SKM-1 treated with dmso at 0.1 percent for 144 hours (cell line): ENCODE data around the gene CXorf38.

ENCODE experiments used
- DNase-seq: peaks from one replicate; lab custom pipeline; 2025; ENCODE audit not compliant: unreplicated experiment; lab: John Stamatoyannopoulos, UW

Gene CXorf38, protein sequence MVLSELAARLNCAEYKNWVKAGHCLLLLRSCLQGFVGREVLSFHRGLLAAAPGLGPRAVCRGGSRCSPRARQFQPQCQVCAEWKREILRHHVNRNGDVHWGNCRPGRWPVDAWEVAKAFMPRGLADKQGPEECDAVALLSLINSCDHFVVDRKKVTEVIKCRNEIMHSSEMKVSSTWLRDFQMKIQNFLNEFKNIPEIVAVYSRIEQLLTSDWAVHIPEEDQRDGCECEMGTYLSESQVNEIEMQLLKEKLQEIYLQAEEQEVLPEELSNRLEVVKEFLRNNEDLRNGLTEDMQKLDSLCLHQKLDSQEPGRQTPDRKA

DNA sequence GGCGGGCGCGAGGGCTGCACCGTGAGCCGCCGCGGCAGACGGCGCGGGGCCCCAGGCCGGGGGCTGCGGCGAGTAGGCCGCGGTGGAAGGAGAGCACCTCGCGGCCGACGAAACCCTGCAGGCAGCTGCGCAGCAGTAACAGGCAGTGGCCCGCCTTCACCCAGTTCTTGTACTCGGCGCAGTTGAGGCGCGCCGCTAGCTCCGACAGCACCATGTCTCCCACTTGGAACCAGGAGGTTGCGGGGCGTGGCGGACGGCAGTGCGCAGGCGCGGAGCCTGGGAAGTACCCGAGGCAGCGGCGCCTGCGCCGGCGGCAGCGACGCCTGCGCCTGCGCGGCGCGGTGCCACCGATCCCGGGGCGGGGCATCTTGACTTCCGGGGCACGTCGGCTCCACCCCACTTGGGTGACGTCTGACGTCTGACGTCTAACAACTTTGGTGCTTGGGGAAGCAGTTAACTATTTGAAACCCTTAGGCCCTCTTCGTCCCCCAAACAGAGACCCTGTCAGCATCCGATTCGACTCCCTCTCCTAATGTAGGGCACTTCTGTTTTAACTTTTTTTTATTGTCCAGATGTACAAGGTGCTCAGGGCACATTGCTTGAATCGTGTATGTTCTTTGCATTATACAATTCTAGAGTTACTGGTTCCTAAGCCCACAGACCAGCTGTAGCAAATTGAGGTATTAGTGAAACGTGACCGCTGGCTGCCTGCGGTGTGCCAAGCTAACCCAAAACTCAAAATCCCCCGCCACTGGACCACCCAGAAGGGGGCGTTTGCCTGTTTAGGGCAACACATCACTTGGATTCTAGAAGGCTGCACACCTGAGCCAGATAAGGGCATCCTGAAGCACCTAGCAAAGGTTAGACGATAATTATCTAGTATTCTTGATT lies at the start of gene CXorf38:
Gene CXorf38, minus strand, starts transcription at position 255 of the 891 bp plus-strand sequence. Its CDS starts 41 bp downstream, at position 214.
- DNase-seq: peak; percentile 62

DNA sequence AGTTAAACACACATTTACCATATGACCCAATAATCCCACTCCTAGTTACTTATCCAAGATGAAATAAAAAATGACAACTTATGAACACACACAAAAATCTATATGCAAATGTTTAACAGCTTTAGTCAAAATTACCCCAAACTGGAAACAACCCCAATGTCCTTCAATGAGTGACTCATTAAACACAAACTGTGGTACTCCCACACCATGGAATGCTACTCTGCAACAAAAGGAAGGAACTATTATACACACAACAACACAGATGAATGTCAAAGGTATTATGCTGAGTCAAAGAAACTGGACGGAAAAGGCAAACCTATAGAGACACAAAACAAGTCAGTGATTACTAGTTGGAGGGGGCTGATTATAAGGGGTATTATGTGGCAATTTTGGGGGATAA lies 47.4 kb upstream of the CXorf38 start:
- DNase-seq: no peak

DNA sequence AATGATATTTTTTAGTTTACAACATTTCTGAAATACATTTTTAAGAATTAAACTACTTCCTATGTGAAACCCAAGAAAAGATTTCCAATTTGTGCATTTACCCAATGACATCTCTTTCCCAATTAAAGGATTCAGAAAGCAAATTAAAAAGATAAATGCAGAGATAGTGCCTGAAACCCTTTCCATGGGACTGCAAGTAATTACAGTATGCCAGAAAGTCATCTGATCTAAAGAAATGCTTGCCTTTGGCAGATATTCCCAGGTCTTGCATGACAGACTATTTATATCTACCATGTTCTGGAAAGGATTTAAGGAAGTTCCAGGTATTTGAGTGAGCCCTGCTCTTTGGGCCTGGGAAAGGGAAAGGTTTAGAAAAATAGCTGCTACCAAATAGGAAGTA lies 41.6 kb upstream of the CXorf38 start:
- no peak for DNase-seq

DNA sequence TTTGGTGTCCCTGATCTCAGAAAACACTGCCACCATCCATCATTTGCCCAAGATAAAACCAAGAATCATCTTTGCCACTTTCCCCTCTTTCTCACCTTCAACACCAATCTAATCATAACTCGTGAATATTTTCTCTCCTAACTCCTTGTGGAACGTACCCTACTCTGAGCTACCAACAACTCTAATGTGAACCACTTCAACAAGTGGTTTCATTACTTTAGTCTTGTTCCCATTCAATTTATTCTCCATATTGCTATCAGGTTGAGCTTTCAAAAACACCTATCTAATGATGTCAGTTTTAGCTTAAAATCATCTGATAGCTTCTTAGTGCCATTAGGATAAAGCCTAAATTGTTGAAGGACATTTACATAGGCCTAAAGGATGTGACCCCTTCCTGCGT lies 39.8 kb upstream of the CXorf38 start:
- DNase-seq: no peak

DNA sequence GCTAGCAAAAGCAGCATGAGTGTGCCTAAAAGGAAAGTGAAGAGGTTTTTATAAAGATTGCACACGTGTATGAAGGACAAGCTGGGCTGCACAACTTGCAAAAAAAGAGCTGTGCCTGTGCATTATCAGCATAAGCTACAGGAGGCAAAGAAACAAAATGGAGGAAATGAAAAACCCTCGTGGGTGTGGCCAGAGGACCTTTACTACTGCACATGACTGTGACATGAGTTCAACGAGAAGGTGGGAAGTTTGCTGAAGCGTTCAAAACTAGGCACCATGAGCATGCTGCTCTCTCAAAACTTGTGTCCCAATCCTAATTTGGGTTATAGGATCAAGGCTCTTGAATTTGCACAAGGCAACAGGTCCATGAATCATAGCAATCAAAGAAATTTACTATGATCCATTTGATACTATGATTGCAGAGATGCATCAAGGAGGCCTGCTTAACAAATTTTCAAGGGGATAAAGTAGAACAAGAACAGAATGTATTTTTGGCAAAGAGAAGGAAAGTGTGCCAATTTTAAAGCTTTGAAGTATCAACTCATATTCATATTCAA lies 38.1 kb upstream of the CXorf38 start:
- no peak for DNase-seq

DNA sequence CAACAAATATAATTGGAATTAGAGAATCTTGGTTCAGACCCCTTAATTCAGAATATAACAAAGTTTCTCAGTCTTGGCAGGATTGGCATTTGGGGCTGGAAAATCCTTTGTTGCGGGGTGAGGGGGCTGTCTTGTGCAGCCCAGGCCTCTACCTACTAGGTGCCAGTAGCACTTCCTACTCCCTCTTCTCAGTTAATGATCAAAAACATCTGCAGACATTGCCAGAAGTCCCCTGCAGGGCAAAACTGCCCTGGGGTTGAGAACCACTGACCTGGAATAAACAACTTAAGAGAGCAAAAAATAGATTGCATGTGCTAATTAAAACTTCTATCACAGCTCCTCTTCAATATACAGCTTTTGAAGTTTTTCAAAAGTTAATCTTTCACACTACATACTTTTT lies 36.7 kb upstream of the CXorf38 start:
- no peak for DNase-seq

DNA sequence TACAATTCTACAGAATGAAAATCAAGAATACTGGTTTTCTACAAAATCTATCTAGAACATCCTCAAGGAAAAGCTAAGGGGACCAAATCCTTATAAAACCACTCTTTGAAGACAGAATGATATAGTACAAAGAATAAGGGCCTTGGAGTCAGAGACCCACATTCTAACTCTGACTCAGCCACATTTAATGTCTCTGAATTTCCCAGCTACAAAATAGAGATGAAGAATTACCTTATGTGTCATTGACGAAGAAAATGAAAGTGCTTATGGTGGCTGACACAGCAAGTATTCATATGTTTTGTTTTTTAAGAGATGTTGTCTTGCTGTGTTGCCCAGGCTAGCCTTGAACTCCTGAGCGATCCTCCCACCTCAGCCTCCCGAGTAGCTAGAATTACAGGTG lies 35.9 kb upstream of the CXorf38 start:
- DNase-seq: no peak

DNA sequence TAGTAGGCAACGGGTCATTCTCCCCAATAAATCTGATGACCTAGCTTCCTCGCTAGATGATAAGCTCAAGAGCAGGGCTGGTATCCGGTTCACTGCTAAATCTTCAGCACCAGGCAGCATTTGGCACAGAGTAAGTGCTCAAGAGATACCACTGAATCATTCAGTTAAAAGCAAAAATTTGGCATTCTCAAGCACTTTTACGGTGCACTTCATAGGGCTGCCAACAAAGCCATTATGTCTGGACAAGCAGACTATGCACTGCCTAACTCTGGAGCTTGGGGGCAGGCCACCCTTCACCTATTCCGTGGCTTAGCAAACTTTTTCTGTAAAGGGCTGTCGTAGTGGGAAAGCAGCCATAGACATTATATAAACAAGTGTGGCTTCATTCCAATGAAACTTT lies 23.8 kb upstream of the CXorf38 start:
- DNase-seq: no peak

DNA sequence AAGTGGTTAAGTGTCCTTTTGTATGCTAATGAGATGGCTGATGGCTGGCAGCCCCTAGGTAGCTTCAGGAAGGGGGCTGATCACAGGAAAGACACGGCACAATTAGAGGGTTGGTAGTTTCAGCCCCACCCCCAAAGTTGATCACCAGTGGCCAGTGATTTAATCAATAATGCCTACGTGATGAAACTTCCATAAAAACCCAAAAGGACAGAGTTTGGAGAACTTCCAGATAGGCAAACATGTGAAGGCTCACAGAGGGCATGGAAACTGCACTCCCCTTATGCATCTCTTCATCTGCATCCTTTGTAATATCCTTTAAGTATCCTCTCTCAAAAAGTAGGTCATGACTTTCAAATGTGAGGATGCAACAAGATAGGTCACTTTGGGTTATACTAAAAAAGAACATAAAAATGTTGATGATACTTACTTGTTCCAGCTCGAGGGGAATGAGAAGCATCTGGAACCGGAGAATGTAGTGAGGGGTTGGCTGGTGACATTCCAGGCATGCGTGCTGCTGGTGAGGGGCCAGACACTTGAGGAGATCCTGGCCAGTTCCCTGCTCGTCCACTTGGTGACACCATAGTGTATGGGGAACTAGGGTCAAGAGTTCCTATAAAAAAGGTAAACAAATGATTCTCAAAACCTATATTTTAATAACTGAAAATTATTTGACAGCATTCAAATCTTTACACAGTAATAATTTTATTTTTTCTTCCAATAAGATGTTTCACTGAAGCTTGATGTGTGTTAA lies 16.7 kb upstream of the CXorf38 start:
- DNase-seq: no peak

DNA sequence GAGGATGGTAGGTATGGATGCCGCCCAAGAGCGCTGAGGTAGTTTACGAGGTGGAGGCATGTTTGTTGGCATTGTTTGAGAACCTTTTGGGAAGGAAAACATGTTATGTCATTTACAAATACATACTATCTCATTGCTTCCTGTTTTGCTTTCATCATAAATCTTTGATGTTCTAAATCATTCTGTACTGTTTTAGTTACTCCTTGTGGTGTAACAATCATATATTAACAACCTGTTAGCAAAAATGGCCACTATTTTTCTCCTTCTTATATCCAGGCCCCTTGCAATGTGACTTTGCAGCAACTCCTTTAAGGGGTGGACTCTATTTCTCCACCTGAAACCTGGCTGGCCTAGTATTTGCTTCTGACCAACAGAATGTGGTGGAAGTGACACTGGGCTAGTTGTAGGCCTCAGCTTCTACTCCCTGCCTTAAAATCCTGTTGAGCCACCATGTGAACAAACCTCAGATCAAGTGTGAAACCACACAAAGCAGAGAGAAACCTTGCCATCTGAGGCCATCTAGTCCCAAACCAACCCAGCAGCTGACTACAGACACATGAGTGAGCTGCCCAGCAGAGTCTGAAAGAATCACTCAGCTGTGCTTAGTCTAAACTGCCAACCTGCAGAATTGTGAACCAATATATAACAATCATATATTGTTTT lies 15.8 kb upstream of the CXorf38 start:
- no peak for DNase-seq

DNA sequence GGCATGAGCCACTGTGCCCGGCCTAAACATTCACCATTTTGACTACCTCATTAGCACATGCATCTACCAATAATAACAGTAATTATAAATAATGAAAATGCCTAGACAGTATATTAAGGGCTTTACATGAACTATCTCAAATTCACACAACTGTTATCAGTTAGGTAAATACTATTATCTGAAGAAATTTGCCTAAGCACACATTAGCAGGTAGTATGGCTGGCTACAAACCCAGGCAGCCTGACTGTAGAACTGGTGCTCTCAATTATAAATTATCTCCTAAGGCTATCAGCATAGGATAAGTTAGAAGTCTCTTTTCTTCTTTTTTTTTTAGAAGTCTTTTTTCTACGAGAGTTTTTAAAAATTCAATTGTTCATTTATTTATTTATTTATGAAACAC lies 14.1 kb upstream of the CXorf38 start:
- no peak for DNase-seq

DNA sequence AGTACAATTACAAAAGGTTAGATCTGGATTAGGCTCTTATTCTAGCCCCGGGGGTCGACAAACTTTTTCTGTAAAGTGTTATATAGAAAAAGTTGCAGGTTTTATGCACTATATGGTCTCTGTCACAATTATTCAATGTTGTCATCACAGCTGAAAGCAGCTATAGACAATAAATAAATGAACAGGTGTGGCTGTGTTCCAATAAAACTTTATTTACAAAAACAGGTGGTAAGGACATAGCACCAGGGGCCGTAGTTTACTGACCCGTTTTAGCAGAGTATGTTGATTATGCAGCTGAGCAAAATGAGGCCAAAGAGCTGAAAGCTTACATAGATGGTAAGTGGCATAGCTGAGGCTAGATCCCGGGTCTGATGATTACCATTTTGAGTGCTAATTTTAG lies 13.0 kb upstream of the CXorf38 start:
- DNase-seq: no peak

DNA sequence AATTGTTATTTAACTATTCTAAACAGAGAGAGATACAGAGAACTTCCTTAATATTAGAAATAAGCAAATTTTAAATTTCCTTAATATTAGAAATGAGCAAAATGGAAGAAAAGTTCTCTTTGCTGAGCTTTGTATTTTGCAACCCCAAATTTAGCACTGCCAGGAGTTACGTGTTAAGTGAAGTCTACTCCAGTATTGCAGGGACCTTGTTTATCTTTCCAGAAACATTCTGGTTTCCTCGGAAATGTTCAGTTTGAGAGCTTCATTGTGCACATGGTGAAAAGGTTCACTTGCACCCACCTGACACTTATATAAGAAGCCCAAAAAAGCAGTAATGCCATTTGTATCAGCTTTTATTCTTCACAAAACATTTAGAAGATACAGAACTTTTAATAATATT lies 6.2 kb upstream of the CXorf38 start:
- DNase-seq: no peak

DNA sequence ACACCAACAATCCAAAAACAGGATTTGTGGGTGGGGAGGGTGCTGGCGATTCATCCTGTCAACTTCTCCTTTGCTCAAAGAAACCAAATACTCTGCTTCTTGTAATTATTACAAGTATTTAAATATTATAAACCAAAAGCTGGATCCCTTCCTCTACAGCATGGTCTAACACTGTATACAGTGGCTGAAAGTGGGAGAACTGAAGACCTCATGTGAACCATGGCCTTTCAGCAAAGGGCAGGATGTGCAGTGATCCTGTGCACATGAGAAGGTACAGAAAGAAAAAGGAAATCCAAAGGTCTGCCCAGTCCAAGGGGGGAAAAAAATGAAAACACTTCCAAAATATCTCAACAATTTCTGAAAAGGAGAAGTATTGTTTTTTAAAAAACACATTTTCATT lies 5.3 kb upstream of the CXorf38 start:
- DNase-seq: no peak

DNA sequence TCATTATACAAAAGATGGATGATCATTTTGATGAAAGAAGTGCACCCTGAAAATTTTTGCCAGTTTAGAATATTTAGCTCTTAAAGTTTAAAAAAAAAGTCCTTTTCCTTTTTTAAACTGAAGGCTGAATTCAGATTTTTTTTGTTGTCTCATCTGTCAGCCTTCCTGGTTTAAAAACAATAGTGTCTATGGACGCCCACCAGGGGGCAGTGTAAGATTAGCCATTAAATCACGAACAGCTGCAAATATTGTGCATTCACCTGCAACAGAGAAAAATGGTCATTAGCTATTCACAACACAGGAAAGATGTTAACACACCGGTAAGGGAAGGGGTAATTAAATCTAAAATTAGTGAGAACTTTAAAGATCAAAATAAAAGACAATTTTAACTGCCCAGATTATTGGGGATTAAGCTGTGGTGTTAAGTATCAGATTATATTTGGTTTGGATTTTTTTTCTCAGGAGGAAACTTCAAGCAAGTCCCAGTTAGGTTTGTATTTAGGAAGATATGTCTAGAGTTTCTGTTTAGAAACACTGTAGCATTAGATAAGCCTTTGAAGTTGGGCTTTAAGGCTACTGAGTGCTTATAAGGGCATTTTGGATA lies 4.4 kb upstream of the CXorf38 start:
- DNase-seq: peak; percentile 25

DNA sequence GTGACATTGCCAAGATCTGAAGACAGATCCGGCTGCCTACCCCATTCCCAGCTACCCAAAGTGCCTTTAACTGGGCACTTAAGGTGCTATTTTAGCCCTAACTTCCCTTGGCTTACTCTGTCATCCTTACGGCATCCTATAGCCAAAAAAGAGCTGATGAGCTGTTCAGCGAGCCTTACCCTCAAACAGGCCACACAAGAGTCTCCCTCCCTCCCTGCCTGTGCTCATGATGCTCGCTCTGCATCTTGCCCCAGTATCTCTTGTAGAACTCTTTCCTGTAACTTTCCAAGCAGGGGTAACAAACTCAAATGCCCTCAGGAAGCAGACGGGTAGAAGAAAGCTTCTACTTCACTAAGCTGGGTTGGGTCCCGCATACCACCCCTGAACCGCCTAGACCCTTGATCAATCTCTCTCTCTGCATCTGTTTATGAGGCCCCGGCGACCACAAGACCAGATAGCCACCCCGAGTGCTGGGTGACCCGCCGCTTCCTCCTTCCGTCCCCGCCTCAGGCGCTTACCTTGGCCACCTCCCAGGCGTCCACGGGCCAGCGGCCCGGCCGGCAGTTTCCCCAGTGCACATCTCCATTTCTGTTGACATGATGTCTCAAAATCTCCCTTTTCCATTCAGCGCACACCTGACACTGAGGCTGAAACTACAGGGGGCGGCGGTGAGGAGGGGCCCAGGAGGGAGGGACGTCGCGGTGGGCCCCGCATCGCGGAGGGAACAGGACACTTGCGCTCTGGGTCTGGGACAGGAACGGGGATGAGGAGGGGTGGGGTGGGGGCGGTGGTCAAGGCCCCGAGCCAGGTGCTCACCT lies 663 bp downstream of the CXorf38 start:
- no peak for DNase-seq

DNA sequence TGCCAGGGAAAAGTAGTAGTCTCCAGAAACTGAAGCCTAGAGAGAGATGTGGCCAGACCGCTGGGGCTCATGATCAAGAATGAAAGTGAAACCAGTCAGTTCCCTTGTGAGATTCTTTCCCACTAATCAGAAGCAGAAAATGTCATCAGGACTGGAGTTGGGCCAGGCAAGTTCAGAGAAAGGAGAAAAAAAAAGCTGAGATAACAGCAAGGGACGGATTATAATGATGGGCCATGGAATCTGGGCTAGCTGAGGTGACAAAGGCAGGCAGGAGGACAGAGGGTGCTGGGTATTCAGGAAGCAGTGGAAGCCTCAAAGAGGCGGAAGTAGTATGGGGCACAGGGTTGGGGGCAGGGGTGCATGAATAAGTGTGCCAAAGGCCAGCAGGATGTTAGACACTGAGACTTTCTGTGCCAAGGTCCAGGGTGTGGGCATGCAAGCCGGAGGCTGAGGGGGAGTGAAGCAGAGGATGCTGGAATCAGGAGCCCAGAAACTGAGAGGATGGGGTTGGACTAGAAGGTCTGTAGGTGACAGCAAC lies 2.5 kb downstream of the CXorf38 start:
- peak; percentile 71 for DNase-seq

DNA sequence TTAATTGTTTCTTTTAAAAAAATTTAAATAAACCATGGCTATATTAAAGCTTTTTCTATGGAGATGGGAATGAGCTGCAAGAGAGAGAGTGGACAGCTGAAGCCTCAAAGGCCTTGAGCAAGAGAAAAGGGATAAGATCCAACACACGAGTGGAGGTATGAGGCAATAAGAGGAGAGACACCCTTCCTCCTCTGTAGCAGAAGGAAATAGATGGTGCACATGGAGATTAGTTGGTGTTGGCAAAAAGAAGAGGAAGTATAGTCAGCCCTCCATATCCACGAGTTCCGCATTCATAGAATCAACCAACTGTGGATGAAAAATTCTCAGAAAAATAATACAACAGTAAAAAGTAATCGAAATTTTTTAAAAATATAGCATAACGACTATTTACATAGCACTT lies 3.2 kb downstream of the CXorf38 start:
- peak; percentile 87 for DNase-seq

DNA sequence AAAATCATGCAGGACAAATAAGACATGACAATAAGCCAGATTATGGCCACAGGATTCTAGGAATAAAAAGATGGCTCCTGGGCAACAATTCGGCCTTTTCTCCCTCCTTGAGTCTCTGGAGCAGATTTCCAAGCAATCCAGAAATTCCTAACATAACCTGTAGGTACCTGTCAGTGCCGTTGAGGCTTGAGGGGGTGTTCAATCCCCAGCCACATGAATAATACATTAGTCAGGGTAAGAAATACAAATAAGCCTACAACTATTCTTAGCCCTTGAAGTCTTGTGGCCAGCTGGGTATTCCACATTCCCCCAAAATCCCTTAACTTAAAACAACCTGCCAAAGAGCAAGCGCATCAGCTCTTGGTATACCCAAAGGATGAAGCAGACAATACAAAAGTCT lies 9.7 kb downstream of the CXorf38 start:
- DNase-seq: no peak
